ENCODE data around the gene MIEF1.
A peak's percentile ranks its signal among the peaks of the same experiment; 100 is the strongest.

Gene MIEF1

DNA sequence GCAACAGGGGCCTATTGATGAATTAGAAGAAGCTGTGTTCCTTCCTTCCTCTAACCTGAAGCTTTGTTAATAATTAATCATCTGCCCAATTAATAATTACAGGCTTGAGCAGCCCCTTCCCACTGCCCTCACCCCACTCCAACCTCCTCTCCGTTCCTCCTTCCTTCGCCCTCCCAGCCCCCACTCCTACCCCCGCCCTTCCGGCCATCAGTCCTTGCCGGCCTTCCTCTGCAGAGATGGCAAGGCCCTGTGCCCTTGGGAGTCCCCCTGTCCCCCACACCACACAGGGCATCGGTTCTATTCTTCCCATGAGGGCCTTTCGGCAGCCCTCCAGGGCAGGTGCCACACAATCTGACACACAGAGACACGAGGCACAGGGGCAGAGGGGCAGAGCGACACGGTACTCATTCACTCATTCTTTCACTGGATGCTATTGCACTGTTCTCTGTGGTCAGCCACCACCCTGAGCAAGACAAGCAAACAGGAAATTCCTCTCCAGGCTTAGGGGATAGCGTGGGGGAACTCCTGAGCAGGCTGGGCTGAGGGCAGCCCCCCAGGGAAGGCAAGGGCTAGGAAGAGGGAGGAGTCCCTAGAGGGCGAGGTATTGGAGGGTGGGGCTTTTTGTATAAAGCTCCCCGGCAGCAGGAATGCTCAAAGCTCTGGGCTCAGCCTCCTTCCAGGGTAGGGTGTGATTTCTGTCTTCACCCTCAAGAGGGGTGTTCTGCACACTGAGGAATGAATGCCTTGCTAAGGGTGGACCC, 30.5 kb upstream of the MIEF1 start:
- peak; percentile 79 for DNase-seq

DNA sequence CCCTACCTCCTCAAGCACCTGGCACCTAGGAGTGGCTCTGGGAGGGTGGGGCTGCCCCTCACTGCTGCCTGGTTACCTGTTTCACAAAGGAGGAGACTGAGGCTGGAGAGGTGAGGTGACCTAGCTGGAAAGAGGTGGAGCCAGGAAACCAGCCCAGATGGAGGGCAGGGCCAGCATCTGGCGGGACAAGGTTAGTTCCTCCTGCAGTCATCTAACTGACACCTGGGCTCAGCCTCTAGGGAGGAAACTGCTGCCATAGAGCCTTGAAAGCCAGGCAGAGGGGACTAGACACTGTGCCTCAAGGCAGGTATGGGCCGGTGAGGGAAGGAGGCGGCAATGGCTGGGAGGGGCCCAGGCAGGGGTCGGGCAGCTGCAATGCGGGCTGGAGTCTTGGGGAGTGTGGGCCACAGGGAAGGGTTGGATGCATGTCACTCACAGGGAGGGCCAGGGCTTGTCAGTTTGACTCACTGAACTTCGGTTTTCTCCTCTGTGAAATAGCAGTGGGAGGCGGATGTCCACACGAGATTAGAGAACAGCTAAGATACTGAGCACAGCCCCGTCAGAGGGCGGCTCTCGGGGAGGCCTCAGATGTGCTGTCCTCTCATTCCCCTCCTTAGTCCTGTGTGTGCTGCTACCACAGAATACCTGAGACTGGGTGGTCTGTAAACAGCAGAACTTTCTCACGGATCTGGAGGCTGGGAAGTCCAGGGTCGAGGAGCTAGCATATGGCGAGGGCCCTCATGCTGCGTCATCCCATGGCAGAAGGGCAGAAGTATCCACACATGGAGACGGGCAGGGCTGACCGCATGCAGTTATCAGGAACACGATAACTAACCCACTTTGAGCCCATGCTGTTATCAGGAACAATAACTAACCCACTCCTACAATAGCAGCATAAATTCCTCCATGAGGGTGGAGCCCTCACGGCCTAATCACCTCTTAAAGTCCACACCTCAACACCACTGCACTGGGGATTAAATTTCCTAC, 29.2 kb upstream of the MIEF1 start:
- no peak for DNase-seq

DNA sequence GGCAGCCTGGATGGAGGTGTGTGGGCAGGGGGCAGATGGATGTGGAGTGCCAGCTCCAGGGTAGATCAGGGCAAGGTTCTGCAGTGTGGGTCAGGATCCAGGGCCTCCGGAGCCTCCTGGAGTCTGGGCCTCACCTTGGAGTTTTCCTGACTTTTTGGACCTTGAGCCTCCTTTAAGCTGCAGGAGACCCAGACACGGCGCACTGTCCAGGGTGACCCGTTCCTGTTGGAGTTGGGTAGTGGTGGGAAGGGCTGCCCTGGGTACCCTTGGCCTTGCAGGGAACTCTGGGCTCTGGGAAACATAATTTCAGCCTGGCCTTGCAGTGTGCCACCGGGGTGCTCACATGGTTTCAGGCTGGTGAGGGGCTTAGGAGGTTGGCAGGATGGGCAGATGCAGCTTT, 28.2 kb upstream of the MIEF1 start:
- DNase-seq = no peak

- DNase-seq = peak; percentile 66
Observed at GRCh38 chr22:39474351-39475111, 27.6 kb upstream of the MIEF1 start.

GRCh38 chr22:39475337-39475736, 26.8 kb upstream of the MIEF1 start:
- no peak for DNase-seq

GRCh38 chr22:39475902-39476301, 26.2 kb upstream of the MIEF1 start:
- DNase-seq = no peak

DNA sequence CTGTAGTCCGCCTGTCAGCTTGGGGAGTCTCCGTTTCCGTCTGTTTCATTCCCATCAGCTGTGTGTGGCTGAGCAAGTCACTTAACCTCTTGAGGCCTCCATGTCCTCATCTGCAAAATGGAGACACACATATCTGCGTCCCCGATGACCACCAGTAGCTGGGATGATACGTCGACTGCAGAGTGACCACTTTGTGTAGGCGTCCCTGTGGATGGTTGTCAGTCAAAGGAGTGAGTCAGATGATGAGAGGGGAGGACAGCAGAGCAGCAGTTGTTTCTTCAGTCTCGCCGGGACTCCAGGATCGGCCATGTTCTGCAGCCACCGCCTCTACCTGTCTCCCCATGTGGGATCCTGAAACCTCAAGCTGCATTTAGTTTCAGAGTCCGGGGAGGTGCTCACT, 25.4 kb upstream of the MIEF1 start:
- DNase-seq = no peak

DNA sequence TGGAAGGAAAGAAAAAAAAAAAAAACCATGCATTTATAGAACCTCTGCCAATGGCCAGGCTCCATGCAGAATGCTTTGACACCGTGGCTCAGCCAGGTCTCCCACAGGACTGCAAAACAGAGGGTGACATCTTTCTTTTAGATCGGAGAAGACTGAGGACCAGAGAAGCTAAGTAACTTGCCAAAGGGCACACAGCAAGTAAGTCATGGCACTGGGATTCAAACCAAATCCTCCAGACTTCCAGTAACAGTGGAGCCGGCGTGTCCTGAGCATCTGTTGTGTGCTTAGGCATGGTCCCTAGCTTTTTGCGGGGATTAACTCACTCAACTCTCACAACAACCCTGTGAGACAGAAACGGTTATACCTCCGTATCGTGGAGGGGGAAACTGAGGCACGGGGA, 24.5 kb upstream of the MIEF1 start:
- DNase-seq = no peak

DNA sequence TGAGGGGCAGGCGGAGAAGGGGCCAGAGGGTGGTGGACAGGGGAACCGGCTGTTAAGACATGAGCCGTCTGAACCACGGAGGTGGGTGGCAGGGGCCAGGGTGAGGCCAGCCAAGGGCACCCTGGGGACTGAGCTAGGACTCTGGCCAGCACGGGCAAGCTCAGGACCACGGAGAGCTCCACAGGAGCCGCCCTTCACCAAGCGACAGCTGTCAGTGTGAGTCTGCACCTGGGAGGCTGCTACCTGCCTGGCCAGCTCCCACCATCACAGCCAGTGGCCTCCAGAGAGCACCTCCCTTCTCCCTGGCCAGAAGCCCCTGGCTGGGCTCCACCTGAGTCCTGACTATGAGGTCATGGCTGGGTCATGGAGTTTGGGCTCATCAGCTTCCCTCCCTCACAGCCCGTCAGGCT, 23.6 kb upstream of the MIEF1 start:
- DNase-seq = no peak

DNA sequence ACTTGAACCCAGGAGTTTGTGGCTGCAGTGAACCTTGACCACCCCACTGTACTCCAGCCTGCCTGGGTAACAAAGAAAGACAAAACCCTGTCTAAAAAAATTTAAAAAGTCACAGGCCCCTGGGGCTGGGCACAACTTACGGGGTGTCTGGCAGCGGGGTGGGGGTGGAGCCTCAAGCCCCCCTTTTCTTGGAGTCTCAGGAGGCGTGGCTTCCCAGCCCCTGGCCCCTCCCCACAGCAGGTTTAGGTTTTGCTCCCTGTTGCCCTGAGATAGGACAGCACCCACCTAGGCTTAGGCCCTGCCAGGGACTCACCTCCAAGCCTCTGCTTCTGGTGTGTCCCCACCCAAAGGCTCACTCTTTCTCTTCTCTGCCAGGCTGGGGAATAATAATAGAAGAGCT, 22.8 kb upstream of the MIEF1 start:
- DNase-seq = no peak

- DNase-seq = no peak
Observed at GRCh38 chr22:39480557-39480956, 21.5 kb upstream of the MIEF1 start.

GRCh38 chr22:39481054-39481453, 21.0 kb upstream of the MIEF1 start:
- no peak for DNase-seq

- no peak for DNase-seq
Observed at GRCh38 chr22:39481595-39481994, 20.5 kb upstream of the MIEF1 start.

DNA sequence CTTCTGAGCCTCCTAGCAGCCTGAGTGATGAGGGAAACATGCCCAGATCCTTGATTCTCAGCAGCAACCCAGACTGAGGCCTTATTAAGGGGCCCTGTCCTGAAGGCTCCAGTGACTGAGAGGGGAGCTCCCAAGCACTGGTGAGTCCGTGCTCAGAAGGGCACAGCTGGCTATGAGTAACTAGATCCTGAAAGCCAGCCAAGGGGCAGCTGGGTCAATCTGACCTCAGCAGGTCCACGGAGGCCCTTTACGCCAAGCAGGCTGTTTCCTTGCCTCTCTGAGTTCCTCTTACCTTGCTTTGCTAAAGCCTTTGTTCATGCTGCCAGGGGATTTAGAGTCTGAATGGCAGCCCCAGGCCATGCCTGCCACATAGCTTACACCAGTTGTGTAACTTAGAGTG, 19.3 kb upstream of the MIEF1 start:
- no peak for DNase-seq

DNA sequence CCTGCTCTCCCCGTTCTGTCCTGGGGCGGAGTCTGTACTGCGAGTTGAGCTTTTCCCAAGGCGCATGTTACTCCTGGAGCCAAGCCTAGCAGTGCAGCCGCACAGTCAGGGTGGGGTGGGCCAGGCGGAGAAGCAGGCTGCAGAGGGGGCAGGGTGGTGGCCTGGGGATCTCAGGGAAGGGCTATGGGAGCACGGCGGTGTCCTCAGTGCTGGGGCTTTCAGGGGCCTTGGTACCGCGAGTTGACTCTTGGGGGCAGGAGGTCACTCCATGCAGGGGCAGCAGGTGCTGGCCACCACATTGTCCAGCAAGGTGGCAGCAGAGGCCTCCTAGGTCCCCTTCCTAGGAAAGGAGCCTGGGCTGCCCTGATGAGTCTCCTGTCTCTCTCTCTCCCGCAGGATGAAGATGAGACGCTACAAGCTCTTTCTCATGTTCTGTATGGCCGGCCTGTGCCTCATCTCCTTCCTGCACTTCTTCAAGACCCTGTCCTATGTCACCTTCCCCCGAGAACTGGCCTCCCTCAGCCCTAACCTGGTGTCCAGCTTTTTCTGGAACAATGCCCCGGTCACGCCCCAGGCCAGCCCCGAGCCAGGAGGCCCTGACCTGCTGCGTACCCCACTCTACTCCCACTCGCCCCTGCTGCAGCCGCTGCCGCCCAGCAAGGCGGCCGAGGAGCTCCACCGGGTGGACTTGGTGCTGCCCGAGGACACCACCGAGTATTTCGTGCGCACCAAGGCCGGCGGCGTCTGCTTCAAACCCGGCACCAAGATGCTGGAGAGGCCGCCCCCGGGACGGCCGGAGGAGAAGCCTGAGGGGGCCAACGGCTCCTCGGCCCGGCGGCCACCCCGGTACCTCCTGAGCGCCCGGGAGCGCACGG, 14.9 kb upstream of the MIEF1 start:
- no peak for DNase-seq

- DNase-seq = no peak
Observed at GRCh38 chr22:39487826-39488520, 14.1 kb upstream of the MIEF1 start.

GRCh38 chr22:39488563-39489083, 13.5 kb upstream of the MIEF1 start:
- no peak for DNase-seq

- no peak for DNase-seq
Observed at GRCh38 chr22:39489094-39490068, 12.7 kb upstream of the MIEF1 start.

DNA sequence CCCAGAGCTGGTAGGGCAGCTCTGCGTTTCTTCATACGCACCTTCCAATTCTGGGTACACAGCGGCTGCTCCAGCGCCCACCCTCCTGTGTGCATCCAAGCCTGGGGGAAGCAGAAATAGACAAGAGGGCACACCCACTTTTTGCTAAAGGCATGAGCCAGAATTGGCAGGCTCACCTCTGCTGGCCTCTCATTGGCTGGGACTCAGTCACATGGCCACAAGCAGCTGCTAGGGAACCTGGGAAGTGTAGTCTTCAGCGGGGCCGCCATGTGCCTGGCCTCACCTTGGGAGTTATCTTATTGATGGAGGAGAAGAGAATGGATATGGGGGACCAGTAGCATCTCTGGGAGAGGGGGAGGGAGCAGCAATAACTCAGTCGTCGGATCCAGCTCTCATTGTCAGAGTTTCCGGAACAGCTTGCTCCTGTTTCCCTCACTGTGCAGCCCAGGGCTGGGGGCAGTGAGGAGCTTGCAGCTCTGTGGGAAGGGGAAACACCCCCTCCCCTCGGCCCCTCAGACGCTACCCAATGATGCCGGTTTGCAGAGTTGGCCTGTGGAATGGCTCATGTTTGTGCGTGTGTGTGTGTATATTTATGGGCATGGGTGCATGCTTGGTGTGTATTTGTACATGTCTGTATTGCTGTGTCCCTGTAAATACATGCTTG, 11.8 kb upstream of the MIEF1 start:
- peak; percentile 68 for DNase-seq
